COLO829 (cell line): ENCODE measurements around the gene OR52A1.

Experiments
- DNase-seq: peaks from one replicate; pipeline ENCODE4 v3.0.0; 2012; ENCODE audit warnings: low spot score

OR52A1 gene

DNA sequence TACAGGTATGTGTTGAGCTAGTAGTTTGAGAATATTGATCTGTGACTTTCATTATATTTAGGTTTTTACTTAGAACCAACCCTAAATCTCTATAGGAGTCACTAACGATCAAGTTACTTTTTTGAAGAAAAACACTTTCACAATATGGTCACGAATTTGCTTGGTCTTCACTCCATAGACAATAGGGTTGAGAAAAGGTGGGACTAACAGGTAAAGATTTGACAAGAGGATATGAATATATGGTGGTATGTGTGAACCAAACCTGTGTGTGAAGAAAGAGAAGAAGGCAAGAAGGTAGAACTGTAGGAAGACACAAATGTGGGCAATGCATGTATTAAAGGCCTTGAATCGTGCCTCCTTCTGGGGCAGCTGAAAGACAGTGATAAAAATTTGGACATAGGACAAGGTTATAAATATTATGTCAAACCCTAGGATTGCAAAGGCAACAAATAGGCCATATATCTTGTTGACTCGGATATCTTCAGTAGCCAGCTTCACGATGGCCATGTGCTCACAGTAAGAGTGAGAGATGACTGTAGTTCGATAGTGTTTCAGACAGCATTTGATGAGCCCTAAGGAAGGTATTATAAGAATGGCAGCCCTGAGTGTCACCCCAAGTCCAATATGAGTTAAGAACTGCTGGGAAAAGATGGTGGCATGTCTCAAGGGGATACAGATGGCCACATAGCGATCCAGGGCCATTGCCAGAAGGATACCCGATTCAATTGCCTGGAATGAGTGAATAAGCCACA, 22.8 kb downstream of the OR52A1 start:
- DNase-seq = no peak

DNA sequence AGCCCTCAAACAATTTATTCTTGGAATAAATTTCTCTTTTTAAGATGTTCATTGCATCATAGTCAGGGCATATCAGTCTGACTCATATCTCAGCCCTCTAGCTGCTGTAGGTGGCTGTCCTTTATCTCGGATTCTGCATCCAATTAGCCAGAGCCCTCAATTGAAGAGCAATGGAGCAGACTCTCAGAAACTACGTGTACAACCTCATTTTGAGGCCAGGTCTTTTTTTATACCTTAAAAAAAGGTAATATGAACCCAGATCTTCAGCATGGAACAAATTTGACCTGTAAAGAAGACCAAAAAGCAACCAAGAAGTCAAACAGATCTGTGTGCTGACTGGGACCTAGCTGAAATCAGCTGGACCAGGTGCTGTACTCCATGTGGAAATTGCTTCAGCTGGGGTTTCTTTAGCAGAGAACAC, 25.1 kb downstream of the OR52A1 start:
- DNase-seq = no peak

DNA sequence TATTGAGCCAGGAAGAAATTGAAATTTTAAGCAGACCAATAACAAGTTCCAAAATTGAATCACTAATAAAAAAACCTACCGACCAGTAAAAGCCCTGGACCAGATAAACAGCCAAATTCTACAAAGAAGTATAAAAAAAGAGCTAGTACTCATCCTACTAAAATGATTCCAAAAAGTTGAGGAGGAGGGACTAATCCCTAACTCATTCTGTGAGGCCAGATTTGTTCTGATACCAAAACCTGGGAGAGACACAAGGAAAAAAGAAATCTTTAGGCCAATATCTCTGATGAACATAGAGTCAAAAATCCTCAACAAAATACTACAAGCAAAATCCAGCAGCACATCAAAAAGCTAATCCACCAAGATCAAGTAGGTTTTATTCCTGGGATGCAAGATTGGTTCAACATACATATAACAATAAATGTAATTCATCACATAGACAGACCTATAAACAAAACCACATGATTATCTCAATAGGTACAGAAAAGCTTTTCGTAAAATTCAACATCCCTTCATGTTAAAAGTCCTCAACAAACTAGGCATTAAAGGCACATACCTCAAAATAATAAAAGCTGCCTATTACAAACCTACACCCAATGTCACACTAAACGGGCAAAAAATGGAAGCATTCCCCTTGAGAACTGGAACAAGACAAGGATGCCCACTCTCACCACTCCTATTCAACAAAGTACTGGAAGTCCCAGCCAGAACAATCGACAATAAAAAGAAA, 29.5 kb downstream of the OR52A1 start:
- DNase-seq = no peak

DNA sequence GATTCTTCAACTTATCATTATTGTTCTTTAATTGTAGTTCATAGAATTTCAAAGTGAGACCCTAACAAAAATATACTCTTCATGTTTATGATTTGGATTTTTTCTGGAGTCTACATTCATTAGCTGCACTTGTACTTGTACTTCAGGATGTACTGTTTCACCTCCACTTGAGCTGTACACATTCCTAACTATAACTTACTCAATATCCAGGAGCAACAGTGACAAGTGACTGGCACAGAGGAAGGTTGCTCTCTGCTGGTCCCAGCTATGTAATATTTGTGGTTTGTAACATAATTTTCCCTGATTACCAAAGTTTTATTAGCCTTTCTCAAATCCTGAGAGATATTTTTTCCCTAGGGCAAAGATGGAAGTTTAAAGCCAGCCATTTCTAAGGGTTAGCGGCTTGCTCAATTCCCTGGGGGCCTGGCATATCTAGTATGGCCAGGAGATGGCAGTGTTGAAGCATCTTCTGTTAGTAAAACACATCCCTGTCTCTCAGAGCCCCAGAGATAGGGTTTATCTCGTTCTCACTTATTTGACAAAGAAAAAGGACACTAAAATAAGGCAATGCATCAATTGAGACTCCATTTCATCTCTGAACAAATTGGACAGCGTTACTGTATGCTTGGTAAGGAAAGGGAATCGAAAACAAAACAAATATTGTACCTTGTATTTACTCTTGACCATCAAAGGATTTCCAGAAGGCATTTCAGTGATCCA, 30.6 kb downstream of the OR52A1 start:
- peak; percentile 27 for DNase-seq

DNA sequence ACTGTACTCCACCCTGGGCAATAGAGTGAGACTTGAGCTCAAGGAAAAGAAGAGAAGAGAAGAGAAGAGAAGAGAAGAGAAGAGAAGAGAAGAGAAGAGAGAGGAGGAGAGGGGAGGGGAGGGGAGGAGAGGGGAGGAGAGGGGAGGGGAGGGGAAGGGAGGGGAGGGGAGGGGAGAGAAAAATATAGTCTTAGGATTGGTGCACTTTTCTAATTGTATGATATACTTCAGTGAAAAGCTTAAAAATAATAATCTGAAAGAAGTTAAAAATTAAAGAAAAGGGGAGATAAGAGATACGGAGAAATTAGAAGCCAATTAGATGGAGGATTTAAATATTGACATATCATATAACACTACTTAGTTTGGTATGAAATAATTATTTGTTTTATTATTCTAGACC, 35.7 kb downstream of the OR52A1 start:
- no peak for DNase-seq

DNA sequence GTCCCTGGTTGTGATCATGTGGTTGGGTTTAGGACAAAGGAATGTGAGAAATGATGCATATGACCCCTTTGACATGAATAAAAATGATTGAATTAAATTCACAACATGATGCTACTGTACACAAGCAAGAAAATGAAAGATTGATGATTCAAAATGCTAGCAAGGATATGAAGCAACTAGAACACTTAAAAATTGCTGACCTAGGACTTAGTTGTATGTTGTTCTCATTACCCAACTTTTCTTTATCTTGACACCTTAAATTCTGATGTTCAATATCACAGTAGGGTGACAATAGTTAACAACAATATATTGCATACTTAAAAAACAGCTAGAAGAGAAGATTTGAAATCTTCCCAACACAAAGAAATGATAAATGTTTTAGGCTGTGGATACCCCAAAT, 37.0 kb downstream of the OR52A1 start:
- no peak for DNase-seq

DNA sequence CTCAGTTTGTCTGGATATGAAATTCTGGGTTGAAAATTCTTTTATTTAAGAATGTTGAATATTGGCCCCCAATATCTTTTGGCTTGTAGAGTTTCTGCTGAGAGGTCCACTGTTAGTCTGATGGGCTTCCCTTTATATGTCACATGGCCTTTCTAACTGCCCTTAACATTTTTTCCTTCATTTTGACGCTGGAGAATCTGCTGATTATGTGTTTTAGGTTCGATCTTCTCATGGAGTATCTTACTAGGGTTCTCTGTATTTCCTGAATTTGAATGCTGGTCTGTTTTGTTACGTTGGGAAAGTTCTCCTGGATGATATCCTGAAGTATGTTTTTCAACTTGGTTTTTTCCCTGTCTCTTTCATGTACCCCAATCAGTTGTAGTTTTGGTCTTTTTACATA, 39.2 kb downstream of the OR52A1 start:
- DNase-seq = no peak

DNA sequence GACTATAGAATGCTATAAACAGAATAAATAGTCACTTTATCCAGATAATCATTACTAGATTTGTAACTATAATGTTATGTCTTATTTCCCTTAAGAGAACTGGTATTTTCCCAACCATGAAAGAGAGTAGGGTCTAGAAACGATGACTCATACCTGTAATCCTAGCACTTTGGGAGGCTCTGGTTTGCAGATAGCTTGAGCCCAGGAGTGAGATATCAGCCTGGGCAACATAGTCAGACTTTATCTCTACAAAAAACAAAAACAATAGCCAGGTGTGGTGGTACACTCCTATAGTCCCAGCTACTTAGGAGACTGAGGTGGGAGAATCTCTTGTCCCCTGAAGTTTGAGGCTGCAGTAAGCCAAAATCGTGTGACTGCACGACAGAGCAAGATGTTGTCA, 47.3 kb downstream of the OR52A1 start:
- DNase-seq = no peak

DNA sequence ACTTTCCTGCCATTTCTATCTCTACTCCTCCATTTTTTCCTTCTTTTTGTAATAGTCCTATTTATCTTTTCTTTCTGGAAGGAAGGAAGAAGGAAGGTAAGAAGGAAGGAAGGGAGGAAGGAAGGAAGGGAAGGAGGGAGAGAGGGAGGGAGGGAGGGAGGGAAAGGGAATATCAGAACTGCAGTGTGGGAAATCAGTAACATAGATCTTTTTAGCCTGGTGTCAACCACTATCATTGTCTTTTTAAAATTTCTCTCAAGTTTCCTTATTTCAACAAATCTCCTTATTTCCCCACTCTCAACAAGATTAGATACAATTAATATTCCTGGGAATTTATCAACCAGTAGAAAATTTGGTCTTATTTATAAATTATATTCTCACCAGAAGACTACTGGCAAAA, 51.5 kb downstream of the OR52A1 start:
- DNase-seq = no peak

DNA sequence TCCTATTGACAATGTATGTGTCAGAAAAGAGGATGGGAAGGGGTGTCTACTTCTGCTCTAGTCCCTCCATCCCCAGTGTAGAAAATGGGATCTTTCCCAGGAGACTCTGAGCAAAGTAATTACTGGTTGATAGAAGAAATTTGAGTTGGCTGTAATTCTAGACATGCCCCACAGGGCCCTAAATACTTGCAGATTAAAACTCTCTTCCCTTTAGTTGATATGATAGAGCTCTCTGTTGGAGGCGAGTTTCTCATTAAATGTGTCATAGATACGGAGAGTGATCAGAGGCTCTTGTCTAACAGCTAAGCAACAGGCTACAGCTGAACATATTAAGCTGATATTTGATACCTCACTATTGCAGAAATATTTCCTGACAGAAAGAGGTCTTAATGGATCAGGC, 52.3 kb downstream of the OR52A1 start:
- no peak for DNase-seq

DNA sequence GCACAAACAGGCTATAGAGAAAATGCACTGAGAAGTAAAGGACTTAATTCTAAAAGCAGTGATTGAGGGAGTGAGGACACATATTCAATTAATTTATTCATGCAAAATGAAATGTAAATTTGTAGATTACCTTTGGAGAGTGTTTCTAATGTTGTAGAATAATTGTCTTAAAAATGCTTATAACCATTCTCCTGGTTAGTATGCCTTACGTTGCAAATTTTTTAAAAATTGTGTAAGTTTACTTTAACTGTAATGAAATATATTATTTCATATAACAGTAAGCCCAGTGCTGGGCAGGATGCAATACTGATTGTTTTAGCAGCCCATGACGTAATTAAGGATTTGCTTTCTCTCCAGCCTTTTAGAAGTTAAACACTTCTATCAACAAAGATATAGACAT, 58.5 kb downstream of the OR52A1 start:
- DNase-seq = no peak
